MM.1S (cell line): ENCODE results near the gene ATP8B1.

Experiments
- DNase-seq: peaks from one replicate; pipeline ENCODE4 v3.0.0-alpha.2; 2015
- H2AFZ ChIP-seq: fragments of 300-600 bp; sonication (generic); 2 replicates; pipeline ENCODE4 v1.6.0; 2016; ENCODE audit warnings: antibody characterized with exemption, low read length
- H3F3A ChIP-seq: fragments of 300-600 bp; sonication (generic); 2 replicates; pipeline ENCODE4 v1.6.1; 2016; ENCODE audit warnings: mild to moderate bottlenecking, antibody characterized with exemption, low read length, moderate library complexity, mixed read lengths; ENCODE audit not compliant: insufficient read depth
- H3K27ac ChIP-seq: fragments of 300-600 bp; sonication (generic); 2 replicates; pipeline ENCODE4 v1.5.1; 2016; ENCODE audit warnings: mild to moderate bottlenecking, low read length
- H3K27me3 ChIP-seq: fragments of 300-600 bp; sonication (generic); replicated peaks from 2 replicates; pipeline ENCODE4 v1.6.0; 2016; ENCODE audit warnings: low read length; ENCODE audit not compliant: insufficient read depth
- H3K36me3 ChIP-seq: fragments of 300-600 bp; sonication (generic); replicated peaks from 2 replicates; pipeline ENCODE4 v1.6.1; 2016; ENCODE audit warnings: mild to moderate bottlenecking, low read length, mixed read lengths; ENCODE audit not compliant: insufficient read depth
- H3K4me1 ChIP-seq: fragments of 300-600 bp; sonication (generic); 2 replicates; pipeline ENCODE4 v1.6.1; 2016; ENCODE audit warnings: low read length, mixed read lengths
- H3K4me2 ChIP-seq: fragments of 300-600 bp; sonication (generic); 2 replicates; pipeline ENCODE4 v1.6.0; 2016; ENCODE audit warnings: low read depth, low read length
- H3K4me3 ChIP-seq: fragments of 300-600 bp; sonication (generic); 2 replicates; pipeline ENCODE4 v1.5.1; 2016; ENCODE audit warnings: low read length, mixed read lengths
- H3K79me2 ChIP-seq: fragments of 300-600 bp; sonication (generic); 2 replicates; pipeline ENCODE4 v1.6.1; 2016; ENCODE audit warnings: mixed run types, low read length, mixed read lengths
- H3K9ac ChIP-seq: fragments of 300-600 bp; sonication (generic); 2 replicates; pipeline ENCODE4 v1.6.1; 2016; ENCODE audit warnings: low read length, mixed read lengths
- H3K9me2 ChIP-seq: fragments of 300-600 bp; sonication (generic); replicated peaks from 2 replicates; pipeline ENCODE4 v1.6.1; 2016; ENCODE audit warnings: mild to moderate bottlenecking, low read length, mixed read lengths; ENCODE audit not compliant: insufficient read depth
- H3K9me3 ChIP-seq: fragments of 300-600 bp; sonication (generic); replicated peaks from 2 replicates; pipeline ENCODE4 v1.6.1; 2016; ENCODE audit warnings: mild to moderate bottlenecking, low read length, mixed read lengths; ENCODE audit not compliant: insufficient read depth
- H4K20me1 ChIP-seq: fragments of 300-600 bp; sonication (generic); 2 replicates; pipeline ENCODE4 v1.6.1; 2016; ENCODE audit warnings: mild to moderate bottlenecking, low read length, moderate library complexity, mixed read lengths; ENCODE audit not compliant: insufficient read depth
- EZH2 ChIP-seq: fragments of 300-600 bp; sonication (generic); optimal IDR thresholded peaks from 2 replicates; pipeline ENCODE3; 2017; ENCODE audit warnings: low read depth, mild to moderate bottlenecking, antibody characterized with exemption, low read length, mixed read lengths
- EZH2phosphoT487 ChIP-seq: fragments of 300-600 bp; sonication (generic); IDR thresholded peaks from 2 replicates; pipeline ENCODE4 v1.6.1; 2018; ENCODE audit warnings: antibody characterized with exemption, low read length
- TF ChIP-seq, protein P1 (sequence below): fragments of 300-600 bp; sonication (generic); IDR thresholded peaks from 2 replicates; pipeline ENCODE4 v1.5.1; 2016; ENCODE audit warnings: antibody characterized with exemption, low read length, mixed read lengths

The ATP8B1 gene

DNA sequence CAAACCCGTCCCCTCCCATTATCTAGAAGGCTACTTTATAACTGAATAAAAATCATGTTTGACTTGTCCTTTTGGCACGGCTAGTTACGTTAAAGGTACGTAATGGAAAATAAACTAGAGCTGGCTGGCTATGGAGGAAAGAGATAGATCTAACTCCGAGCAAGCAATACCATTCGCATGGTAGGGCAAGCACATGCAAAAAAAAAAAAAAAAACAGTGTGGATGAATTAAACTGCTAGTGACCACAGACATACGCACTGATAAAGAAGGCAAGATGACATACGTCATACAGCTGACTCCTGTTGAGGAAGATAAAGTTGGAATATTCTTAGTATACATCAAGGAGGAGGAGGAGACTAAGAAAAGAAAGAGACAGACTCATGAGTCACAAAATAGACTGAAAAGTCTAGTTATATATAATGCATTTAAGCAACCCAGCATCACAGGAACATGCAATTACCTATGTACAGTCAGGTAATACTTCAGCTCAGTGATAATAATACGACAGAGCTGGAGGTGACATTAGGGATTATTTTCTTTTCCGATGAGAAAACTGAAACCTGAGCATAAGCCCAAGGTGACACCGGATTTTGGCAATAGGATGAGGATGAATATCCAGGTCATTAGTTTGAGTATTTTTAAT is 143.5 kb downstream of the ATP8B1 start:
- H3K4me2 ChIP-seq, result no peak overlapping the region
- H3K27me3 ChIP-seq, result no peaks in the 10 kb centered on the region
- H3K9me3 ChIP-seq, result no peaks in the 10 kb centered on the region
- no peaks in the 10 kb centered on the region for H4K20me1 ChIP-seq
- no peak overlapping the region for H3K4me3 ChIP-seq
- DNase-seq, result no peak
- no peaks in the 10 kb centered on the region for H3K79me2 ChIP-seq
- no peaks in the 10 kb centered on the region for H3F3A ChIP-seq
- no peaks in the 10 kb centered on the region for H3K9me2 ChIP-seq
- H3K9ac ChIP-seq, result no peak overlapping the region
- H3K4me1 ChIP-seq, result no peaks in the 10 kb centered on the region
- no peak overlapping the region for H2AFZ ChIP-seq
- TF ChIP-seq, protein P1, sequence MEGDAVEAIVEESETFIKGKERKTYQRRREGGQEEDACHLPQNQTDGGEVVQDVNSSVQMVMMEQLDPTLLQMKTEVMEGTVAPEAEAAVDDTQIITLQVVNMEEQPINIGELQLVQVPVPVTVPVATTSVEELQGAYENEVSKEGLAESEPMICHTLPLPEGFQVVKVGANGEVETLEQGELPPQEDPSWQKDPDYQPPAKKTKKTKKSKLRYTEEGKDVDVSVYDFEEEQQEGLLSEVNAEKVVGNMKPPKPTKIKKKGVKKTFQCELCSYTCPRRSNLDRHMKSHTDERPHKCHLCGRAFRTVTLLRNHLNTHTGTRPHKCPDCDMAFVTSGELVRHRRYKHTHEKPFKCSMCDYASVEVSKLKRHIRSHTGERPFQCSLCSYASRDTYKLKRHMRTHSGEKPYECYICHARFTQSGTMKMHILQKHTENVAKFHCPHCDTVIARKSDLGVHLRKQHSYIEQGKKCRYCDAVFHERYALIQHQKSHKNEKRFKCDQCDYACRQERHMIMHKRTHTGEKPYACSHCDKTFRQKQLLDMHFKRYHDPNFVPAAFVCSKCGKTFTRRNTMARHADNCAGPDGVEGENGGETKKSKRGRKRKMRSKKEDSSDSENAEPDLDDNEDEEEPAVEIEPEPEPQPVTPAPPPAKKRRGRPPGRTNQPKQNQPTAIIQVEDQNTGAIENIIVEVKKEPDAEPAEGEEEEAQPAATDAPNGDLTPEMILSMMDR, result no peak
- TF ChIP-seq EZH2phosphoT487, result no peak
- no peak for TF ChIP-seq EZH2
- no peak overlapping the region for H3K27ac ChIP-seq
- no peaks in the 10 kb centered on the region for H3K36me3 ChIP-seq

DNA sequence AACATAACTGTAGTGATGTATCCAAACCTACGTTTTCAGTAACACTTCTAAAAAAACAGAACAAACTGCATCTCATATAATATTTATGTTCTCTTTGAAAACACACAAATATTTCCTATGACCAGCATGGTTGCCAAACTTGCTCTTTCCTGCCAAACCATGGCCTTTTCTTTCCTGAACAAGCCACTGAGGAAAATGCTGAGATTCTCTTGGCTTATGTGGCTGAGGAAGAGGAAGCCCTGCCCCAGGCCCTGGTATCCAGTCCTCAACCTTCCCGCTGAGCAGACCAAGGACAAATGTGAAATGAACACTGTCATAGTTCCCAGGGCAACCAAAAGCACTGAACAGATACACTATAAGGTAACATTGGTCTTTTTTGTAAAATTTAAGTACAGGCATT is 145.6 kb downstream of the ATP8B1 start:
- Histone ChIP-seq H3K79me2 (no peaks in the 10 kb centered on the region), H3K4me3 (no peak overlapping the region), H3K27ac (no peak overlapping the region), H3K9ac (no peak overlapping the region), H3K4me1 (no peaks in the 10 kb centered on the region), H3K27me3 (no peaks in the 10 kb centered on the region), H3F3A (no peaks in the 10 kb centered on the region), H3K4me2 (no peak overlapping the region), H2AFZ (no peak overlapping the region), H3K9me3 (no peaks in the 10 kb centered on the region), H3K9me2 (no peaks in the 10 kb centered on the region), H4K20me1 (no peaks in the 10 kb centered on the region), H3K36me3 (no peaks in the 10 kb centered on the region)
- DNase-seq, result no peak
- no peak for TF ChIP-seq EZH2phosphoT487
- TF ChIP-seq, protein P1, result no peak
- no peak for TF ChIP-seq EZH2

DNA sequence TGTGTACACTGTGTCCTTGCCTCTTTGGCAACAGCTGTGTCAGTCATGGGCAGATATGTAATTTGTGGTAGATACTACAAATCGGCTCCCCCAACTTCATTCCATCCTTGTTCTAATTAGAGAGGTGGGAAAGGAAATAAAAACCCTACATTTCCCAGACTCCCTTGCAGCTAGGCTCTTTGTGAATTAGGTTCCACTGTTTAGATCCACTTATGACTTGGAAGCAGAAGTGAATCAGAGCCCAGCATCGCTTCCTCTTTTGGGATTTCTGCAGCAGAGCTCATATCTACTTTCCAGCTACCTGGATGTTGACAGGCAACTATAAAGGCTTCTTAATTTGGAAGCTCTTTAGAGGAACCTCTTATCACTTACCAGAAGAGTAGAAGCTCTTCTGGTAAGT is 147.4 kb downstream of the ATP8B1 start:
- H3K79me2 ChIP-seq, result no peaks in the 10 kb centered on the region
- no peaks in the 10 kb centered on the region for H3K27me3 ChIP-seq
- H3K4me2 ChIP-seq, result no peak overlapping the region
- H4K20me1 ChIP-seq, result no peaks in the 10 kb centered on the region
- no peak for TF ChIP-seq EZH2phosphoT487
- no peak for TF ChIP-seq EZH2
- TF ChIP-seq, protein P1, result no peak
- no peaks in the 10 kb centered on the region for H3F3A ChIP-seq
- H3K4me3 ChIP-seq, result no peak overlapping the region
- no peak overlapping the region for H3K9ac ChIP-seq
- no peaks in the 10 kb centered on the region for H3K9me2 ChIP-seq
- H3K4me1 ChIP-seq, result no peaks in the 10 kb centered on the region
- H2AFZ ChIP-seq, result no peak overlapping the region
- H3K27ac ChIP-seq, result no peak overlapping the region
- DNase-seq, result no peak
- no peaks in the 10 kb centered on the region for H3K9me3 ChIP-seq
- H3K36me3 ChIP-seq, result no peaks in the 10 kb centered on the region
